Testis (tissue), 3 donors: ENCODE measurements around the gene BACH2. TPM values are rescaled to one million over a fixed set of nuclear protein-coding genes. Genes with fewer than 3 reads are reported as not detected.

Experiments
- DNase-seq: peaks from one replicate; pipeline ENCODE4 v3.0.0-alpha.2; 2019
- H3K27ac ChIP-seq, 2 donors: fragments of 200-600 bp; sonication (generic); one replicate each; pipeline ENCODE4 v1.5.1; 2019
- H3K27me3 ChIP-seq: fragments of 200-600 bp; sonication (generic); one replicate; pipeline ENCODE4 v1.5.1; 2019
- H3K36me3 ChIP-seq: fragments of 200-600 bp; sonication (generic); one replicate; pipeline ENCODE4 v1.5.1; 2017; ENCODE audit warnings: low read depth; ENCODE audit errors: missing control alignments
- H3K4me1 ChIP-seq: fragments of 200-600 bp; sonication (generic); one replicate; pipeline ENCODE4 v1.5.1; 2019
- H3K4me3 ChIP-seq, 2 donors: fragments of 200-600 bp; sonication (generic); one replicate each; pipeline ENCODE4 v1.5.1; 2017 to 2019
- H3K9me3 ChIP-seq: fragments of 200-600 bp; sonication (generic); one replicate; pipeline ENCODE4 v1.5.1; 2017
- POLR2A ChIP-seq: fragments of 450-650 bp; IDR thresholded peaks from one replicate; pipeline ENCODE4 v1.6.1; 2017; ENCODE audit warnings: antibody characterized with exemption, mild to moderate bottlenecking, moderate library complexity
- WGBS, 2 donors: methylation state at CpG; one replicate each; pipeline ENCODE4 v1.1.5; 2018; 5-methylcytosine and 5-hydroxymethylcytosine counted together
- intact Hi-C: fragments of 100-400 bp; cut with DNase I; formaldehyde crosslinking; loops from one replicate; pipeline ENCODE4 v1.15.1; 2023; ENCODE audit warnings: low total_unique reads
- polyA plus RNA-seq: library from polyadenylated mRNA; stranded (reverse); fragments of 350-450 nt; fragmentation: Illumina TruSeq; extraction: RNeasy Lipid Tissue Mini Kit (QIAGEN cat#74804); gene quantifications from one replicate; pipeline ENCODE4 v1.2.3, GENCODE V29; 2014; ENCODE audit warnings: low read depth, low replicate concordance; ENCODE audit not compliant: insufficient read depth
- total RNA-seq, 2 donors: library from RNA; depleted of rRNA; stranded (reverse); fragments of >200 nt; gene quantifications; one replicate each; pipeline ENCODE4 v1.2.3, GENCODE V29; 2016
- TF ChIP-seq, protein P1 (sequence below), 3 experiments: fragments of 450-650 bp in 2 of 3; fragments of 200-600 bp in 1 of 3; sonication (generic) in 1 of 3; IDR thresholded peaks; one replicate each; pipeline ENCODE4 v1.5.1; 2016 to 2019; ENCODE audit warnings: antibody characterized with exemption in 3 of 3, mild to moderate bottlenecking in 2 of 3, moderate library complexity in 1 of 3

BACH2 gene
- total and polyA plus RNA-seq, 3 donors from 2014 or later = 5.0 to 8.3 (median 6.5) TPM

DNA sequence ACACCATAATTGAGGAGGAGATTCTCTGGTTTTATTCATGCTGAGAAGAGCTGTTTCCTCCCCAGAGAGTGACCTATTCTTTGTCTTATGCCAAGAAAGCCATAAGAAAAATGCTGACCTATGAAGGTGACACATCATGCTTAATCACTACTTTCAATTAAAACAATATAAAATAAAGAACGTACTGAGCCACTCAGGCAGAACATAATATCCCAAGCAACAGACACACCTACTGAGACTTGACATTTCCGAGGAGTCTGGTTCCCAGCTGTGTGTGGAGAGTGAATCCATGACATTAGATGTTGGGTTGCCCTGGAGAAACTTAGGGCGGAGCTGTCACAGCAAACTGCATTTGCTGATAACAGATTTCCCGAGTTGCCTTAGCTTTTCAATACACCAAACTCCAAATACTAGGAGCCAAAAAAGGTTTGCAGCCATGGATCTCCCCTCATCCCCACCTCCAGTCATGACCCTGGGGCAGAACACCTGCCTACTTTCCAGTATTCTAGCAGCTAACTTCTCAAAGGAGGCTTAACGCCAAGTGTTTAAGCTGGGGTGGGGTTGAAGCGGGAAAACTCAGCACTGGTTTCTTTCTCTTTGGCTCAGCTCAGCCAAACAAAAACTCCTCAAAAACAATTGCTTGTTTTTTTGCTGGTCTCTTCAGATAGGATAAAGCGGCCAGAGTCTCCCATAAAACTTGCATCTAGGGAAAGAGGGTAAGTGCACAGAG lies 92.2 kb downstream of the BACH2 start:
- Histone ChIP-seq H3K9me3 (no peaks in the 10 kb centered on the region), H3K27me3 (no peaks in the 10 kb centered on the region), H3K4me1 (no peaks in the 10 kb centered on the region), H3K27ac (no peak overlapping the region), H3K4me3 (no peak overlapping the region), H3K36me3 (no peaks in the 10 kb centered on the region)
- intact Hi-C loops = no loop called here
- 65 to 69% methylated on average over 7 of the region's 7 CpGs for WGBS, 2 donors
- no peak for TF ChIP-seq POLR2A
- TF ChIP-seq, protein P1, sequence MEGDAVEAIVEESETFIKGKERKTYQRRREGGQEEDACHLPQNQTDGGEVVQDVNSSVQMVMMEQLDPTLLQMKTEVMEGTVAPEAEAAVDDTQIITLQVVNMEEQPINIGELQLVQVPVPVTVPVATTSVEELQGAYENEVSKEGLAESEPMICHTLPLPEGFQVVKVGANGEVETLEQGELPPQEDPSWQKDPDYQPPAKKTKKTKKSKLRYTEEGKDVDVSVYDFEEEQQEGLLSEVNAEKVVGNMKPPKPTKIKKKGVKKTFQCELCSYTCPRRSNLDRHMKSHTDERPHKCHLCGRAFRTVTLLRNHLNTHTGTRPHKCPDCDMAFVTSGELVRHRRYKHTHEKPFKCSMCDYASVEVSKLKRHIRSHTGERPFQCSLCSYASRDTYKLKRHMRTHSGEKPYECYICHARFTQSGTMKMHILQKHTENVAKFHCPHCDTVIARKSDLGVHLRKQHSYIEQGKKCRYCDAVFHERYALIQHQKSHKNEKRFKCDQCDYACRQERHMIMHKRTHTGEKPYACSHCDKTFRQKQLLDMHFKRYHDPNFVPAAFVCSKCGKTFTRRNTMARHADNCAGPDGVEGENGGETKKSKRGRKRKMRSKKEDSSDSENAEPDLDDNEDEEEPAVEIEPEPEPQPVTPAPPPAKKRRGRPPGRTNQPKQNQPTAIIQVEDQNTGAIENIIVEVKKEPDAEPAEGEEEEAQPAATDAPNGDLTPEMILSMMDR (IDR thresholded peaks at IDR 0.05) = no peak
- no peak for DNase-seq

DNA sequence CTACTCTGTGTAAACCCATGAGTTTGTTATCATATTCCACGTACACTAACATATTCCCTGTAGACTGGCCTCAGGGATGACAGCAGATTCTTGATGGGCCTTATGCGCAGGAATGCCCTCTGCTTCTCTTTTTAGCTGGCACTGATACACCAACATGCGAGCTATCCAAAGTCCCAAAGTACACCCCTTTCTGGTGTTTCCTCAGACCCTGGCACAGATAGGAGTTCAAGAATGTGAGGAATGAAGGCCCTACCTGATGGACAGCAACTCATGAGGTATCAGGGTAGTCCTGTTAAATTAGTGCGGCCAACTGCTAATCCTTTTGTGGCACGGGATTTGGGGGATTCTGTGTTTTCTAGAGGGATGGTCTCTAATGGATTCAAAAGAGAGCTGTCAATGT lies 93.0 kb downstream of the BACH2 start:
- H3K4me3 ChIP-seq = no peak overlapping the region
- intact Hi-C loops = no loop called here

DNA sequence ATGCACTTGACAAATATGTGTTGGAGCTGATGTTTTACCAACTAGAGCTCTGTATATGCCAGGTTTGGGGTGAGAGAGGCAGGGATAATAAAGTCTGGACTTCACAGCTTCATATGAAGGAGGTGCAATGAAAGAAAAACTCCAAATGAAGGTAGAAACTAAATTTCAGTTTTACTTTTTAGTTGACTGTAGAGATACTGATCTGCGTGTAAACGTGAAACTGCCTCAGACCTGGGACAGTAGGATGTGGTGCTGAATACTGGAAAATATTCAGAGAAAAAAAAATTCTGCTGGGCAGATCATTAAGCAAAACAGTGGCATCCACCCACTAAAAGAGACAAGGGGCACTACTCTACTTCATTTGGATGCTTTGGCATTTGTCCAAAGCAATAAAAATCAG lies 94.5 kb downstream of the BACH2 start:
- intact Hi-C loops = no loop called here
- Histone ChIP-seq H3K9me3 (no peaks in the 10 kb centered on the region), H3K4me3 (no peak overlapping the region), H3K27ac (no peak overlapping the region), H3K27me3 (no peaks in the 10 kb centered on the region), H3K4me1 (no peaks in the 10 kb centered on the region), H3K36me3 (no peaks in the 10 kb centered on the region)
- 67 to 79% methylated on average over 2 of the region's 2 CpGs for WGBS, 2 donors
- TF ChIP-seq, protein P1 (IDR thresholded peaks at IDR 0.05) = no peak
- TF ChIP-seq POLR2A = no peak
- DNase-seq = no peak

More for the DNA sequence above, 93.0 kb downstream of the BACH2 start:
- Histone ChIP-seq H3K4me1 (no peaks in the 10 kb centered on the region), H3K36me3 (no peaks in the 10 kb centered on the region), H3K27me3 (no peaks in the 10 kb centered on the region), H3K27ac (no peak overlapping the region), H3K9me3 (no peaks in the 10 kb centered on the region)
- DNase-seq = no peak
- TF ChIP-seq POLR2A = no peak
- TF ChIP-seq, protein P1 (IDR thresholded peaks at IDR 0.05) = no peak
- 87 to 92% methylated on average over 5 of the region's 5 CpGs for WGBS, 2 donors

DNA sequence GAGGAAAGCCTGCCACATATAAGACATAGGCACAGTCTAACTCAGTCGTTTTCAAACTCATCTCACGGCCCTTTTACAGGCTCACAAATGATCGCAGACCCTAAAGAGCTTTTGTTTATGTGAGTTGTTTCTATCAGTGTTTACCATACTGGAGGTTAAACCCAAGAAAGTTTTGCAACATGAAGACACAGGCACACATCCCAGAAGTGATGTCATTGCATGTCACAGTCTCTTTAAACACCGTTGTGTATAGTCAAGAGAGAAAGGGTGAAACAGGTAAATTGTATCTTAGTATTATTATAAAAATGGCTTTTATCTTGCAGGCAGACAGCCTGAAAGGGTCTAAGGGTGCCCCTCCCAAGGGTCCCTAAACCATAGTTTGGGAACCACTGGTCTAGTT lies 96.7 kb downstream of the BACH2 start:
- Histone ChIP-seq H3K27ac (no peak overlapping the region), H3K27me3 (no peaks in the 10 kb centered on the region), H3K4me3 (no peak overlapping the region), H3K9me3 (no peaks in the 10 kb centered on the region), H3K36me3 (no peaks in the 10 kb centered on the region), H3K4me1 (no peaks in the 10 kb centered on the region)
- no peak for TF ChIP-seq POLR2A
- TF ChIP-seq, protein P1 (IDR thresholded peaks at IDR 0.05) = no peak
- 86 to 92% methylated on average over 4 of the region's 4 CpGs for WGBS, 2 donors
- DNase-seq = no peak
- intact Hi-C loops = no loop called here
